ENCODE data around the gene NAT8L. TPM values are rescaled to one million over a fixed set of nuclear protein-coding genes. Genes with fewer than 3 reads are reported as not detected.

Gene NAT8L
- total and polyA plus RNA-seq, 9 donors: 0.62 to 6.2 (median 2.2) TPM

DNA sequence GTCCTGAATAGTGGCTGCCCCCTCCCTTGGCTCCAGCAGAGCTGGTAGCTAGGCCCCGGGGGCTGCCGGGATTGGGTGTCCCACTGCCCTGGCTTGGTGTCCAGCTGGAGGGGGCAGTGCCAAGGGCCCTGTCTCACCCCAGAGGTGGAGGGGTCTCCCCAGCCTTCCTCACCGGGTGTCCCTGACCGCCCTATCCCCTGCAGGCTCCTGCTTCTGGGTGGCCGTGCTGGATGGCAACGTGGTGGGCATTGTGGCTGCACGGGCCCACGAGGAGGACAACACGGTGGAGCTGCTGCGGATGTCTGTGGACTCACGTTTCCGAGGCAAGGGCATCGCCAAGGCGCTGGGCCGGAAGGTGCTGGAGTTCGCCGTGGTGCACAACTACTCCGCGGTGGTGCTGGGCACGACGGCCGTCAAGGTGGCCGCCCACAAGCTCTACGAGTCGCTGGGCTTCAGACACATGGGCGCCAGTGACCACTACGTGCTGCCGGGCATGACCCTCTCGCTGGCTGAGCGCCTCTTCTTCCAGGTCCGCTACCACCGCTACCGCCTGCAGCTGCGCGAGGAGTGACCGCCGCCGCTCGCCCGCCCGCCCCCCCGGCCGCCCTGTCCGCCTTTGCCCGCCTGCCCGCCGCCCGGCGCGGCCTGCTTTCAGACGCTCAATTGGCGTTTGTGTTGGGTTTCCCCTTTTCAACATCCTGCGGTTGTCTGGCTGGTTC, 4.6 kb downstream of the NAT8L start:
- Histone ChIP-seq H3K27ac (ENCODE audit: low read length) (no peak overlapping the region), H3K9me3 (replicated peaks; ENCODE audit: control insufficient read depth, low read depth, low read length) (no peaks in the 10 kb centered on the region), H3K4me3 (ENCODE audit: low read length) (no peak overlapping the region), H3K27me3 (ENCODE audit: control insufficient read depth, insufficient read depth, low read length) (peaks cover 24% of the 10 kb centered on the region), H3K4me1 (ENCODE audit: control insufficient read depth, insufficient read depth, low read length) (peaks cover 3% of the 10 kb centered on the region), H3K36me3 (ENCODE audit: control insufficient read depth, insufficient read depth, low read length) (no peaks in the 10 kb centered on the region)
- WGBS (ENCODE audit: insufficient coverage): 93% methylated on average over 47 of the region's 53 CpGs
- DNase-seq: no peak

GRCh38 chr4:2064276-2064991, 5.3 kb downstream of the NAT8L start:
- Histone ChIP-seq H3K4me1 (ENCODE audit: control insufficient read depth, insufficient read depth, low read length) (peaks cover 3% of the 10 kb centered on the region), H3K27ac (ENCODE audit: low read length) (no peak overlapping the region), H3K4me3 (ENCODE audit: low read length) (no peak overlapping the region), H3K9me3 (replicated peaks; ENCODE audit: control insufficient read depth, low read depth, low read length) (no peaks in the 10 kb centered on the region), H3K27me3 (ENCODE audit: control insufficient read depth, insufficient read depth, low read length) (peaks cover 24% of the 10 kb centered on the region), H3K36me3 (ENCODE audit: control insufficient read depth, insufficient read depth, low read length) (no peaks in the 10 kb centered on the region)
- no peak for DNase-seq
- 82% methylated on average over 37 of the region's 40 CpGs for WGBS (ENCODE audit: insufficient coverage)

GRCh38 chr4:2065106-2065930, 6.2 kb downstream of the NAT8L start:
- H3K9me3 ChIP-seq (replicated peaks; ENCODE audit: control insufficient read depth, low read depth, low read length): no peaks in the 10 kb centered on the region
- DNase-seq: no peak
- H3K36me3 ChIP-seq (ENCODE audit: control insufficient read depth, insufficient read depth, low read length): no peaks in the 10 kb centered on the region
- H3K4me3 ChIP-seq (ENCODE audit: low read length): no peak overlapping the region
- H3K27me3 ChIP-seq (ENCODE audit: control insufficient read depth, insufficient read depth, low read length): peaks cover 20% of the 10 kb centered on the region
- peaks cover under 1% of the 10 kb centered on the region for H3K4me1 ChIP-seq (ENCODE audit: control insufficient read depth, insufficient read depth, low read length)
- H3K27ac ChIP-seq (ENCODE audit: low read length): no peak overlapping the region
- WGBS (ENCODE audit: insufficient coverage): 62% methylated on average over 15 of the region's 24 CpGs

- Histone ChIP-seq H3K36me3 (ENCODE audit: control insufficient read depth, insufficient read depth, low read length) (no peaks in the 10 kb centered on the region), H3K27me3 (ENCODE audit: control insufficient read depth, insufficient read depth, low read length) (peaks cover 13% of the 10 kb centered on the region), H3K4me1 (ENCODE audit: control insufficient read depth, insufficient read depth, low read length) (no peaks in the 10 kb centered on the region), H3K4me3 (ENCODE audit: low read length) (no peak overlapping the region), H3K27ac (ENCODE audit: low read length) (no peak overlapping the region), H3K9me3 (replicated peaks; ENCODE audit: control insufficient read depth, low read depth, low read length) (no peaks in the 10 kb centered on the region)
- no peak for DNase-seq
- WGBS (ENCODE audit: insufficient coverage): 92% methylated on average over 13 of the region's 15 CpGs
Measured at GRCh38 chr4:2066011-2066551, 7.0 kb downstream of the NAT8L start.

DNA sequence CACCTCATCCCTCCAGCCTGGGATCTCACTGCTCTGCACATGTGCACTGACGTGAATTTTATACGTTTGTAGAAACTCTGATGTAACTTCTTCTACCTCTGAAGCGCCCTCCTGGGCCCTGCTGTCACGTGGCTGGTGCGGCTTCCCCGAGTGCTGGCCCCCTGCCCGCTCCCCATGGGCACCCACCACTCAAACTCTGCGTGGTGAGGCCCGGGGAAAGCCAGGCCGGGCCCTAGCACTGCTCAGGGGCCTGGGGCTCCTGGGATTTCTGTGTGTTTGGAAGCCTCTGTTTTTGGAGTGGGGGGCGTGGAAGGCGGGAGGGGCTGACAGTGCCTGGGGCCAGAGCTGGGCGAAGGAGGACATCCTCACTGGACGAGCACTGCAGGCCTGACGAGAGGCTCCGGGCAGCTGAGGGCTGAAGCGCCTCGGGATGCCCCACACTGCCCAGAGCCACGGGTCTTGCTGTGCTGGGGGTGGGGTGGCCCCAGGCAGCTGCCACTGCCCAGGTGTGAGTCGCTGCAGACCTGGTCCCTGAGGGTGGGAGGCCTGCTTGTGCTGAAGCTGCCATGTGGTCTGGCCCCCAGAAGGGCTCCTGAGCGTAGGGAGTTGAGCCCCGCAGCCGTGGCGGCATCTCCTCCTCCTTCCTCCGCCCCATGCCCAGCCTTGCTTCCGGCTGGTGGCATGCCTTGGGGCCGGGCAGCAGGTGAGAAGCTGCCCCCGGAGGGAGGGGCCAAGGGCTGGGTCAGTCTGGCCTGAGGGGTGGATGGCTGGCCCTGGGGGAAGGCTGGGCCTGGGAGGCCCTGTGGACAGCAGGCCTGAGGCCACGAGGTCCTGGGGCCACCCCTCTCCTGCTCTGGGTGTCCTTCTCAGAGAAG, 7.7 kb downstream of the NAT8L start:
- Histone ChIP-seq H3K36me3 (ENCODE audit: control insufficient read depth, insufficient read depth, low read length) (no peaks in the 10 kb centered on the region), H3K27me3 (ENCODE audit: control insufficient read depth, insufficient read depth, low read length) (peaks cover 6% of the 10 kb centered on the region), H3K9me3 (replicated peaks; ENCODE audit: control insufficient read depth, low read depth, low read length) (no peaks in the 10 kb centered on the region), H3K27ac (ENCODE audit: low read length) (no peak overlapping the region), H3K4me1 (ENCODE audit: control insufficient read depth, insufficient read depth, low read length) (peaks cover 6% of the 10 kb centered on the region), H3K4me3 (ENCODE audit: low read length) (no peak overlapping the region)
- 64% methylated on average over 12 of the region's 29 CpGs for WGBS (ENCODE audit: insufficient coverage)
- DNase-seq: no peak

DNA sequence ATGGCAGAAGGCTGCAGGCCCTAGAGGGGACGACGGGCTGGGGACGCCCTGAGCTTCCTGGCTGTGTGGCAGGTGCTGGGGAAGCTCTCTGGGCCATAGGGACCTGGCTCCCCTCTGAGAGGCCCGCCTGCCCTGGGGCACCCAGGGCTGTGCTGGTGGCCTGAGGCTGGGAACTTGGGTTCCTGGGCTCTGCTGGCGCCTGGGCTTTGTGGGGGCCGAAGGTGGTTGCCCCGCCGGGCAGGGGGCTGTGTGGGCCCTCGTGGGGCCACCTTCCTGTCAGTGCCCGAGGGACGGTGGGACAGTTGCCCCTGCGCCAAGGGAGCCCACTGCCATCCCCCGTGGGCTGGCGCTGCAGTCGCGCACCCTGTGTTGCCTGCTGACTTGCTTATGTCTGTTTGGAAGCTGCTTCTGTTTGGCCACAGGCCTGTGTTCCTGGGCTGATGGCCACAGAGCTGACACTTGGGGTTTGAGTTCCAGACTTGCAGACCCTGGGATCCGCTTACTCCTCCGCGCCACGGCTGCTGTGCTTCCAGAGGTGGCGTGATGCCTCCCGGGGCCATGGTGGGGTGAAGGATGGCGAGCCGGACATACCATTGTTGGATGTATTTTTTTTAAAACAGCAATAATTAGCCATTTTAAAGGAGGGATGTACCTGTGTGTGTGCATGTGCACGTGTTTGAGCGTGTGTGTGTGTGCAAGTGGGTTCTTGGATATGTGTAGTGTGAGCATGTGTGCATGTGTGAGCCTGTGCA, 8.5 kb downstream of the NAT8L start:
- Histone ChIP-seq H3K27ac (ENCODE audit: low read length) (no peak overlapping the region), H3K36me3 (ENCODE audit: control insufficient read depth, insufficient read depth, low read length) (no peaks in the 10 kb centered on the region), H3K4me1 (ENCODE audit: control insufficient read depth, insufficient read depth, low read length) (peaks cover 15% of the 10 kb centered on the region), H3K9me3 (replicated peaks; ENCODE audit: control insufficient read depth, low read depth, low read length) (no peaks in the 10 kb centered on the region), H3K4me3 (ENCODE audit: low read length) (no peak overlapping the region), H3K27me3 (ENCODE audit: control insufficient read depth, insufficient read depth, low read length) (no peaks in the 10 kb centered on the region)
- WGBS (ENCODE audit: insufficient coverage): 65% methylated on average over 20 of the region's 26 CpGs
- DNase-seq: no peak

- WGBS (ENCODE audit: insufficient coverage): 95% methylated on average over 13 of the region's 13 CpGs
- no peaks in the 10 kb centered on the region for H3K36me3 ChIP-seq (ENCODE audit: control insufficient read depth, insufficient read depth, low read length)
- no peaks in the 10 kb centered on the region for H3K9me3 ChIP-seq (replicated peaks; ENCODE audit: control insufficient read depth, low read depth, low read length)
- peaks cover 17% of the 10 kb centered on the region for H3K4me1 ChIP-seq (ENCODE audit: control insufficient read depth, insufficient read depth, low read length)
- DNase-seq: no peak
- H3K4me3 ChIP-seq (ENCODE audit: low read length): no peak overlapping the region
- H3K27me3 ChIP-seq (ENCODE audit: control insufficient read depth, insufficient read depth, low read length): no peaks in the 10 kb centered on the region
- no peak overlapping the region for H3K27ac ChIP-seq (ENCODE audit: low read length)
Measured at GRCh38 chr4:2068198-2068470, 9.0 kb downstream of the NAT8L start.

DNA sequence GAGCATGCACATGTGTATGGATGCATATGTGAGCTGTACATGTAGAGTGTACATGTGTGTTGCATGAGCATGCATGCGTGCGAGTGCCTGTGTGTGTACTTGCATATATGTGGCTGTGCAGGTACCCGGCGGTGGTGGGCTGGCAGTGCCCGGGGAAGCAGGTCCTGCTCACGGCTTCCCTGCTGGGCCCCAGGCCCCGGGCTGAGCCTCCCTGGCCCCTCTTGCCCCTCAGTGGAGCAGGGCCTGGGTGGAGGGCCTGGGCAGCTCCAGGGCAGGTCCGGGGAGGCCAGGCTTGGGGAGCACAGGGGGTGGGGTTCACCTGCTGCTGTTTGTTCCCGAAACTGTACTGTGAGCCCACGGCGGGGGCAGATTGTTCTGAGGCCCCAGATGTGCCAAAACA, 9.4 kb downstream of the NAT8L start:
- H3K36me3 ChIP-seq (ENCODE audit: control insufficient read depth, insufficient read depth, low read length): no peaks in the 10 kb centered on the region
- H3K27ac ChIP-seq (ENCODE audit: low read length): no peak overlapping the region
- H3K9me3 ChIP-seq (replicated peaks; ENCODE audit: control insufficient read depth, low read depth, low read length): no peaks in the 10 kb centered on the region
- H3K4me1 ChIP-seq (ENCODE audit: control insufficient read depth, insufficient read depth, low read length): peaks cover 17% of the 10 kb centered on the region
- 78% methylated on average over 11 of the region's 11 CpGs for WGBS (ENCODE audit: insufficient coverage)
- H3K4me3 ChIP-seq (ENCODE audit: low read length): no peak overlapping the region
- no peak for DNase-seq
- no peaks in the 10 kb centered on the region for H3K27me3 ChIP-seq (ENCODE audit: control insufficient read depth, insufficient read depth, low read length)
